Glutamatergic neuron (in vitro differentiated cells): ENCODE results near the gene PCNX3. TPM values are rescaled to one million over a fixed set of nuclear protein-coding genes. Genes with fewer than 3 reads are reported as not detected.

ENCODE experiments used
- DNase-seq: peaks from one replicate; pipeline ENCODE4 v3.0.0; 2022
- H3K27ac Mint-ChIP-seq: one replicate; pipeline ENCODE4 v1.8.0; 2020; ENCODE audit warnings: mild to moderate bottlenecking, mixed read lengths, inconsistent platforms; ENCODE audit not compliant: unreplicated experiment
- H3K27me3 Mint-ChIP-seq: one replicate; pipeline ENCODE4 v1.8.0; 2020; ENCODE audit warnings: mild to moderate bottlenecking, moderate library complexity, mixed read lengths, inconsistent platforms; ENCODE audit not compliant: unreplicated experiment
- H3K36me3 Mint-ChIP-seq: one replicate; pipeline ENCODE4 v1.8.0; 2020; ENCODE audit warnings: mild to moderate bottlenecking, mixed read lengths, inconsistent platforms; ENCODE audit not compliant: unreplicated experiment
- H3K4me1 Mint-ChIP-seq: one replicate; pipeline ENCODE4 v1.8.0; 2020; ENCODE audit warnings: mild to moderate bottlenecking, low read depth, mixed read lengths, inconsistent platforms; ENCODE audit not compliant: unreplicated experiment
- H3K4me3 Mint-ChIP-seq: one replicate; pipeline ENCODE4 v1.8.0; 2020; ENCODE audit warnings: mild to moderate bottlenecking, mixed read lengths, inconsistent platforms; ENCODE audit not compliant: unreplicated experiment
- H3K9me3 Mint-ChIP-seq: one replicate; pipeline ENCODE4 v1.8.0; 2020; ENCODE audit warnings: mild to moderate bottlenecking, moderate library complexity, mixed read lengths, inconsistent platforms; ENCODE audit not compliant: unreplicated experiment
- total RNA-seq: library from RNA; stranded (reverse); fragmentation: NEBNext Ultra II Directional; extraction: Animal tissue kit (Norgen Biotek cat#: 25700); gene quantifications from one replicate; pipeline ENCODE4 v1.2.1, GENCODE V29; 2021; ENCODE audit not compliant: unreplicated experiment
- TF ChIP-seq, protein P1 (sequence below): fragments of 200-600 bp; sonication (generic); IDR thresholded peaks from one replicate; pipeline ENCODE4 v1.5.0; 2021; ENCODE audit not compliant: partially characterized antibody, unreplicated experiment

Gene PCNX3
- total RNA-seq, 1 donor from 2014 or later = 43.3 TPM

GRCh38 chr11:65607614-65608426, 7.8 kb upstream of the PCNX3 start:
- Mint-ChIP-seq H3K27me3 (peaks cover 11% of the 10 kb centered on the region), H3K9me3 (peaks cover 7% of the 10 kb centered on the region), H3K4me3 (peak overlapping the region; percentile 71), H3K4me1 (peaks cover 38% of the 10 kb centered on the region), H3K27ac (no peak overlapping the region), H3K36me3 (no peaks in the 10 kb centered on the region)
- TF ChIP-seq, protein P1, sequence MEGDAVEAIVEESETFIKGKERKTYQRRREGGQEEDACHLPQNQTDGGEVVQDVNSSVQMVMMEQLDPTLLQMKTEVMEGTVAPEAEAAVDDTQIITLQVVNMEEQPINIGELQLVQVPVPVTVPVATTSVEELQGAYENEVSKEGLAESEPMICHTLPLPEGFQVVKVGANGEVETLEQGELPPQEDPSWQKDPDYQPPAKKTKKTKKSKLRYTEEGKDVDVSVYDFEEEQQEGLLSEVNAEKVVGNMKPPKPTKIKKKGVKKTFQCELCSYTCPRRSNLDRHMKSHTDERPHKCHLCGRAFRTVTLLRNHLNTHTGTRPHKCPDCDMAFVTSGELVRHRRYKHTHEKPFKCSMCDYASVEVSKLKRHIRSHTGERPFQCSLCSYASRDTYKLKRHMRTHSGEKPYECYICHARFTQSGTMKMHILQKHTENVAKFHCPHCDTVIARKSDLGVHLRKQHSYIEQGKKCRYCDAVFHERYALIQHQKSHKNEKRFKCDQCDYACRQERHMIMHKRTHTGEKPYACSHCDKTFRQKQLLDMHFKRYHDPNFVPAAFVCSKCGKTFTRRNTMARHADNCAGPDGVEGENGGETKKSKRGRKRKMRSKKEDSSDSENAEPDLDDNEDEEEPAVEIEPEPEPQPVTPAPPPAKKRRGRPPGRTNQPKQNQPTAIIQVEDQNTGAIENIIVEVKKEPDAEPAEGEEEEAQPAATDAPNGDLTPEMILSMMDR = no peak
- no peak for DNase-seq

DNA sequence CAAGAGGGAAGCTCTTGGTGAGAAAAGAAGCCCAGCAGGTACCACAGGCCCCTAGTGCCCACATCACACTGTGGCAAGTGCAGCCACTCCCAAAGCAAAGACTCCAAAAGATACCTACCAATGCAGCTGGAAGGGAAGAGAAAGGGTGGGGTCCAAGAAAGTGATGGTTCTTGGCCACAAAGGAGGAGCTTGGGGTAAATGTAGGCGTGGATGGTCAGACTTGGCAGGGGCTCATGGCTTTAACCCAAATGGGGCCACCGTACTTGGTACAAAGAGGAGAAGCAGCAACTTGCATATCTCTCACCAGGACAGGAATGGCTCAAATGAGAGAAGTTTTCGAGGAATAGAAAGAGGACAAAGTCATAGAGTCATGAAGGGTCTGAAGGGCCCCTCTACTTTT, 6.3 kb upstream of the PCNX3 start:
- no peaks in the 10 kb centered on the region for H3K36me3 Mint-ChIP-seq
- no peak overlapping the region for H3K4me3 Mint-ChIP-seq
- H3K27ac Mint-ChIP-seq = peak overlapping the region; percentile 5
- peaks cover 10% of the 10 kb centered on the region for H3K27me3 Mint-ChIP-seq
- TF ChIP-seq, protein P1 = no peak
- H3K9me3 Mint-ChIP-seq = peaks cover 7% of the 10 kb centered on the region
- DNase-seq = no peak
- H3K4me1 Mint-ChIP-seq = peaks cover 27% of the 10 kb centered on the region

DNA sequence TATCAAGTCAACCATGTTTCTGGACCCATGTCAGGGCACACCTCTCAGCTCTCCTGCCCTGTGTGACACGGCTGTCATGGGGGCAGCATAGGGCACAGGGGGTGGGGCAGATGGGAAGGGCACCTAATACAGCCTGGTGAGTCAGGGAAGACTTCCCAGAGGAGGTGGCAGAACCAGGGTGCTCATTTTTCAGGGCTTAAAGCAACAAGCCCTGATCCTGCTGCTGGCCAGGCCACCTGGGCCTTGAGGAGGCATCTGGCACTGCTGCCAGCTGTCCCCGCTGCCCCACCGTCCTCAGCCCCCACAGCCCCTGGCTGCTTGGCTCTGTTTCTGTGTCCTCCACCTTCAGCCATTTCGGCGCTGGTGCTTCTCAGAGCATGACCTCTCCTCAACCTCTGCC, 5.9 kb upstream of the PCNX3 start:
- peak overlapping the region; percentile 76 for H3K27ac Mint-ChIP-seq
- H3K4me3 Mint-ChIP-seq = peak overlapping the region; percentile 64
- peaks cover 23% of the 10 kb centered on the region for H3K4me1 Mint-ChIP-seq
- H3K36me3 Mint-ChIP-seq = no peaks in the 10 kb centered on the region
- peaks cover 7% of the 10 kb centered on the region for H3K9me3 Mint-ChIP-seq
- no peak for DNase-seq
- TF ChIP-seq, protein P1 = no peak
- peaks cover 8% of the 10 kb centered on the region for H3K27me3 Mint-ChIP-seq

GRCh38 chr11:65610404-65610803, 5.2 kb upstream of the PCNX3 start:
- H3K4me1 Mint-ChIP-seq = peaks cover 23% of the 10 kb centered on the region
- H3K9me3 Mint-ChIP-seq = peaks cover 12% of the 10 kb centered on the region
- TF ChIP-seq, protein P1 = no peak
- H3K27me3 Mint-ChIP-seq = peaks cover 9% of the 10 kb centered on the region
- DNase-seq = no peak
- H3K36me3 Mint-ChIP-seq = no peaks in the 10 kb centered on the region
- H3K4me3 Mint-ChIP-seq = peak overlapping the region; percentile 64
- no peak overlapping the region for H3K27ac Mint-ChIP-seq

GRCh38 chr11:65611028-65611757, 4.4 kb upstream of the PCNX3 start:
- Mint-ChIP-seq H3K27ac (no peak overlapping the region), H3K9me3 (peaks cover 14% of the 10 kb centered on the region), H3K4me3 (peak overlapping the region; percentile 18), H3K4me1 (peaks cover 19% of the 10 kb centered on the region), H3K27me3 (peaks cover 11% of the 10 kb centered on the region), H3K36me3 (no peaks in the 10 kb centered on the region)
- no peak for DNase-seq
- TF ChIP-seq, protein P1 = no peak
